K562 (cell line): Measurements from ENCODE around the gene ALDH9A1. TPM values are rescaled to one million over a fixed set of nuclear protein-coding genes. Genes with fewer than 3 reads are reported as not detected.

Source experiments
- ATAC-seq: fragments of 200-7000 bp; cut with Tn5 transposase; 3 replicates; pipeline ENCODE4 v1.9.1; 2020; ENCODE audit warnings: moderate library complexity
- BruUV-seq: library from RNA; stranded (reverse); fragments of 400-500 nt; replicated peaks from 2 replicates; lab custom pipeline; 2021; lab: Mats Ljungman, UMichigan
- CTCF ChIA-PET: fragments of 300-600 bp; formaldehyde crosslinking; extraction: SDS; loops from one replicate; lab custom pipeline; 2021; ENCODE audit warnings: low intra/inter-chr PET ratio; lab: Yijun Ruan, JAX
- POLR2A ChIA-PET: fragments of 300-600, 350-650 bp; sonication (Branson Sonifier 250); formaldehyde crosslinking; extraction: SDS; loops from one replicate; lab custom pipeline; 2021; ENCODE audit warnings: antibody characterized with exemption, inconsistent platforms; lab: Yijun Ruan, JAX
- DNase-seq, 4 experiments: peaks; one replicate each; pipeline versions ENCODE4 v3.0.0 to v3.0.0-alpha.2; 2011 to 2018; ENCODE audit warnings: low spot score in 3 of 4, mixed read lengths in 3 of 4; ENCODE audit errors: extremely low read depth in 1 of 4
- FAIRE-seq: peaks from 2 replicates; lab custom pipeline; 2011; peaks lifted over from hg19 to GRCh38; lab: Jason Lieb, UNC
- H2AFZ ChIP-seq: 2 replicates; pipeline ENCODE4 v1.6.0; 2011; ENCODE audit warnings: low read depth, low read length, control low read depth, inconsistent platforms
- H3K27ac ChIP-seq: fragments of 200-600 bp; 3 replicates; pipeline ENCODE4 v1.8.0; 2011; ENCODE audit warnings: low read depth, mild to moderate bottlenecking, control low read depth, inconsistent platforms, low read length, moderate library complexity, mixed read lengths; ENCODE audit errors: extremely low read depth
- H3K27me3 ChIP-seq, 2 experiments: fragments of 300-600 bp in 1 of 2; 2 replicates in 1 of 2; 3 replicates in 1 of 2; pipeline versions ENCODE4 v1.6.0 to v1.8.0; 2011; ENCODE audit warnings: inconsistent platforms in 2 of 2, low read length in 2 of 2, mild to moderate bottlenecking in 1 of 2, mixed read lengths in 1 of 2, moderate library complexity in 1 of 2; ENCODE audit not compliant: control insufficient read depth in 2 of 2, insufficient read depth in 2 of 2
- H3K36me3 ChIP-seq: fragments of 300-600 bp; 3 replicates; pipeline ENCODE4 v1.8.0; 2011; ENCODE audit warnings: mild to moderate bottlenecking, low read length, inconsistent platforms; ENCODE audit not compliant: control insufficient read depth, insufficient read depth
- H3K4me1 ChIP-seq, 2 experiments: fragments of 200-600 bp in 1 of 2; replicated peaks in 1 of 2; 2 replicates in 1 of 2; 3 replicates in 1 of 2; pipeline versions ENCODE4 v1.5.1 to v1.8.0; 2011; ENCODE audit warnings: inconsistent platforms in 2 of 2, low read length in 2 of 2, mild to moderate bottlenecking in 1 of 2, mixed read lengths in 1 of 2, moderate library complexity in 1 of 2; ENCODE audit not compliant: control insufficient read depth in 2 of 2, insufficient read depth in 2 of 2
- H3K4me2 ChIP-seq: 2 replicates; pipeline ENCODE4 v1.6.1; 2011; ENCODE audit warnings: low read length, control low read depth, inconsistent platforms, mixed read lengths; ENCODE audit not compliant: insufficient read depth
- H3K4me3 ChIP-seq: fragments of 200-600 bp; sonication (generic), shearing (Covaris generic); 2 replicates; pipeline ENCODE4 v1.5.1; 2016; ENCODE audit warnings: control low read depth, inconsistent platforms
- H3K79me2 ChIP-seq: fragments of 200-600 bp; 3 replicates; pipeline ENCODE4 v1.8.0; 2011; ENCODE audit warnings: low read length, inconsistent platforms; ENCODE audit not compliant: control insufficient read depth, insufficient read depth
- H3K9ac ChIP-seq, 2 experiments: 2 replicates each; pipeline versions ENCODE4 v1.6.0 to v1.6.1; 2011; ENCODE audit warnings: low read depth in 2 of 2, low read length in 2 of 2, control low read depth in 1 of 2, inconsistent platforms in 1 of 2, mild to moderate bottlenecking in 1 of 2, mixed read lengths in 1 of 2; ENCODE audit not compliant: insufficient read depth in 1 of 2
- H3K9me1 ChIP-seq: one replicate; pipeline ENCODE4 v1.6.0; 2011; ENCODE audit warnings: inconsistent platforms, mild to moderate bottlenecking, low read length, moderate library complexity; ENCODE audit not compliant: control insufficient read depth, insufficient read depth
- H3K9me3 ChIP-seq: replicated peaks from 2 replicates; pipeline ENCODE4 v1.5.1; 2011; ENCODE audit warnings: low read depth, low read length, inconsistent platforms; ENCODE audit not compliant: control insufficient read depth, insufficient read depth
- H4K20me1 ChIP-seq: replicated peaks from 2 replicates; pipeline ENCODE4 v1.6.1; 2011; ENCODE audit warnings: low read length, inconsistent platforms, mixed read lengths; ENCODE audit not compliant: control insufficient read depth, insufficient read depth
- ADNP ChIP-seq: fragments of 200-800 bp; sonication (Bioruptor generic); IDR thresholded peaks from 2 replicates; pipeline ENCODE4 v1.6.1; 2016; ENCODE audit warnings: missing genetic modification characterization, missing compliant biosample characterization
- ATF2 ChIP-seq: sonication (generic); formaldehyde crosslinking; IDR thresholded peaks from 2 replicates; pipeline ENCODE4 v1.8.1; 2022; ENCODE audit warnings: missing genetic modification reagents
- BCOR ChIP-seq: fragments of 450-650 bp; IDR thresholded peaks from 2 replicates; pipeline ENCODE4 v1.6.1; 2016
- CBX2 ChIP-seq: fragments of 200-600 bp; sonication (generic); IDR thresholded peaks from one replicate; pipeline ENCODE4 v1.6.1; 2012; ENCODE audit warnings: mild to moderate bottlenecking, low read length, inconsistent platforms; ENCODE audit not compliant: insufficient read depth, poor library complexity, severe bottlenecking
- EHMT2 ChIP-seq: fragments of 450-650 bp; IDR thresholded peaks from 2 replicates; pipeline ENCODE4 v1.6.1; 2018; ENCODE audit warnings: antibody characterized with exemption
- ETS2 ChIP-seq: IDR thresholded peaks from 2 replicates; pipeline ENCODE4 v1.6.1; 2016; ENCODE audit warnings: borderline replicate concordance, missing genetic modification characterization, mild to moderate bottlenecking, moderate library complexity, missing compliant biosample characterization; ENCODE audit not compliant: poor library complexity, severe bottlenecking
- HDAC2 ChIP-seq: fragments of 450-650 bp; IDR thresholded peaks from 2 replicates; pipeline ENCODE4 v1.6.1; 2016; ENCODE audit warnings: mild to moderate bottlenecking
- HIVEP1 ChIP-seq: fragments of 250-450 bp; sonication (Bioruptor Pico); IDR thresholded peaks from 2 replicates; pipeline ENCODE4 v1.4.0; 2020; ENCODE audit warnings: mild to moderate bottlenecking
- KDM1A ChIP-seq, 2 experiments: fragments of 450-650 bp; IDR thresholded peaks; 2 replicates each; pipeline ENCODE4 v1.6.1; 2016; ENCODE audit warnings: mild to moderate bottlenecking in 2 of 2
- MCM3 ChIP-seq: fragments of 450-650 bp; IDR thresholded peaks from 2 replicates; pipeline ENCODE4 v1.6.1; 2016
- OTX1 ChIP-seq: fragments of 450-650 bp; formaldehyde crosslinking; IDR thresholded peaks from 2 replicates; pipeline ENCODE4 v1.4.0; 2022; ENCODE audit warnings: mild to moderate bottlenecking
- RBM25 ChIP-seq: fragments of 200-400 bp; formaldehyde crosslinking; IDR thresholded peaks from 2 replicates; pipeline ENCODE4 v1.6.1; 2018; ENCODE audit warnings: low read length, low read depth, moderate library complexity; ENCODE audit not compliant: severe bottlenecking
- RCOR1 ChIP-seq, 2 experiments: IDR thresholded peaks; 2 replicates each; pipeline ENCODE4 v1.6.1; 2012; ENCODE audit warnings: low read depth in 2 of 2, low read length in 2 of 2, borderline replicate concordance in 1 of 2, improper control_type of control experiment in 1 of 2
- SAP30 ChIP-seq: fragments of 200-600 bp; sonication (generic); IDR thresholded peaks from 2 replicates; pipeline ENCODE4 v1.6.1; 2012; ENCODE audit warnings: borderline replicate concordance, low read depth, mild to moderate bottlenecking, moderate library complexity, low read length, control low read depth, inconsistent platforms; ENCODE audit not compliant: insufficient read depth, poor library complexity, severe bottlenecking
- SMARCA5 ChIP-seq: fragments of 450-650 bp; IDR thresholded peaks from 2 replicates; pipeline ENCODE4 v1.6.1; 2016
- ZNF24 ChIP-seq: fragments of 450-650 bp; IDR thresholded peaks from 2 replicates; pipeline ENCODE4 v1.6.1; 2016
- ZNF384 ChIP-seq: IDR thresholded peaks from 2 replicates; pipeline ENCODE4 v1.6.1; 2012; ENCODE audit warnings: low read depth, low read length, improper control_type of control experiment
- WGBS: fragments of 100-300 bp; shearing (Covaris generic); methylation state at CpG from one replicate; pipeline ENCODE4 v1.1.6; 2016; ENCODE audit warnings: low coverage, mixed read lengths; ENCODE audit not compliant: insufficient coverage; ENCODE audit errors: missing lambda C conversion rate; 5-methylcytosine and 5-hydroxymethylcytosine counted together
- in situ Hi-C: fragments of 300-500 bp; cut with MboI; formaldehyde crosslinking; loops from 4 replicates; pipeline ENCODE4 v1.15.0; 2018; ENCODE audit warnings: inconsistent platforms, mixed read lengths
- intact Hi-C: fragments of 100-400 bp; cut with micrococcal nuclease; formaldehyde crosslinking; loops from 2 replicates; pipeline ENCODE4 v1.14.2; 2022
- polyA plus RNA-seq, 8 experiments: library from polyadenylated mRNA; depleted of rRNA in 4 of 8; stranded (reverse) in 5 of 8; unstranded in 3 of 8; fragments of >200 nt; fragmentation: Nextera tagmentation in 2 of 8; fragmentation: Illumina TruSeq in 1 of 8; extraction: Ambion mirVana in 2 of 8; extraction: Trizol in 1 of 8; gene quantifications; 2 replicates each; pipeline versions ENCODE4 v1.2.1 to v1.2.3, GENCODE V29; 2011 to 2014; ENCODE audit warnings: inconsistent platforms in 1 of 8, missing spikeins in 1 of 8
- total RNA-seq, 7 experiments: library from RNA; depleted of rRNA in 6 of 7; stranded (reverse); fragments of >200 nt in 6 of 7; fragmentation: Illumina TruSeq in 2 of 7; extraction: Trizol in 2 of 7; gene quantifications; 2 replicates each; pipeline versions ENCODE4 v1.2.1 to v1.2.3, GENCODE V29; 2011 to 2021; ENCODE audit warnings: low replicate concordance in 1 of 7
- TF ChIP-seq, protein P1 (sequence below): fragments of 250-450 bp; sonication (Bioruptor Pico); IDR thresholded peaks from 2 replicates; pipeline ENCODE4 v1.9.0; 2021; ENCODE audit warnings: mild to moderate bottlenecking, inconsistent platforms
- TF ChIP-seq, protein P2 (sequence below): sonication (generic); formaldehyde crosslinking; IDR thresholded peaks from 2 replicates; pipeline ENCODE4 v1.8.0; 2022; ENCODE audit warnings: missing genetic modification reagents, mild to moderate bottlenecking, borderline replicate concordance

The ALDH9A1 gene
- total and polyA plus RNA-seq, 9 of the 15 experiments (the other 6 are each of a cell fraction or from before 2014, with no cell fraction given) = 26.5 to 54.3 (median 39.2) TPM

GRCh38 chr1:165634154-165634921 is 64.0 kb downstream of the ALDH9A1 start:
- no TSS peak for BruUV-seq
- TF ChIP-seq SAP30 (no peak), RCOR1 (IDR thresholded peaks at IDR 0.05; ENCODE audit: borderline replicate concordance in 1 of 2, low read depth in 2 of 2, low read length in 2 of 2) (peak in 1 of 2 experiments; percentile 34; a peak in 1 of 4 replicates), MCM3 (no peak), OTX1 (0 out of 2 replicates have a peak, but pooled peaks have one; percentile 22), EHMT2 (no peak), HIVEP1 (CRISPR knock-in tag) (no peak), CBX2 (no peak), ETS2 (tag) (no peak), ZNF24 (peak; percentile 88), ATF2 (no peak), ADNP (tag) (0 out of 2 replicates have a peak, but pooled peaks have one; percentile 52), KDM1A (IDR thresholded peaks at IDR 0.05) (peak; percentile 45 to 72), SMARCA5 (peak; percentile 88), BCOR (peak; percentile 92), ZNF384 (no peak), HDAC2 (peak; percentile 67; the same call in 1 of the 2 replicates), RBM25 (peak; percentile 91)
- TF ChIP-seq, protein P1, sequence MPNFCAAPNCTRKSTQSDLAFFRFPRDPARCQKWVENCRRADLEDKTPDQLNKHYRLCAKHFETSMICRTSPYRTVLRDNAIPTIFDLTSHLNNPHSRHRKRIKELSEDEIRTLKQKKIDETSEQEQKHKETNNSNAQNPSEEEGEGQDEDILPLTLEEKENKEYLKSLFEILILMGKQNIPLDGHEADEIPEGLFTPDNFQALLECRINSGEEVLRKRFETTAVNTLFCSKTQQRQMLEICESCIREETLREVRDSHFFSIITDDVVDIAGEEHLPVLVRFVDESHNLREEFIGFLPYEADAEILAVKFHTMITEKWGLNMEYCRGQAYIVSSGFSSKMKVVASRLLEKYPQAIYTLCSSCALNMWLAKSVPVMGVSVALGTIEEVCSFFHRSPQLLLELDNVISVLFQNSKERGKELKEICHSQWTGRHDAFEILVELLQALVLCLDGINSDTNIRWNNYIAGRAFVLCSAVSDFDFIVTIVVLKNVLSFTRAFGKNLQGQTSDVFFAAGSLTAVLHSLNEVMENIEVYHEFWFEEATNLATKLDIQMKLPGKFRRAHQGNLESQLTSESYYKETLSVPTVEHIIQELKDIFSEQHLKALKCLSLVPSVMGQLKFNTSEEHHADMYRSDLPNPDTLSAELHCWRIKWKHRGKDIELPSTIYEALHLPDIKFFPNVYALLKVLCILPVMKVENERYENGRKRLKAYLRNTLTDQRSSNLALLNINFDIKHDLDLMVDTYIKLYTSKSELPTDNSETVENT = no peak
- TF ChIP-seq, protein P2, sequence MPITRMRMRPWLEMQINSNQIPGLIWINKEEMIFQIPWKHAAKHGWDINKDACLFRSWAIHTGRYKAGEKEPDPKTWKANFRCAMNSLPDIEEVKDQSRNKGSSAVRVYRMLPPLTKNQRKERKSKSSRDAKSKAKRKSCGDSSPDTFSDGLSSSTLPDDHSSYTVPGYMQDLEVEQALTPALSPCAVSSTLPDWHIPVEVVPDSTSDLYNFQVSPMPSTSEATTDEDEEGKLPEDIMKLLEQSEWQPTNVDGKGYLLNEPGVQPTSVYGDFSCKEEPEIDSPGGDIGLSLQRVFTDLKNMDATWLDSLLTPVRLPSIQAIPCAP = no peak

More at GRCh38 chr1:165634154-165634921, 64.0 kb downstream of the ALDH9A1 start:
- no peaks in the 10 kb centered on the region for H4K20me1 ChIP-seq
- FAIRE-seq (no peak), ATAC-seq (no peak), DNase-seq (peak in 1 of 4 experiments; percentile 21)
- H2AFZ ChIP-seq = no peak overlapping the region
- H3K79me2 ChIP-seq = peaks cover 26% of the 10 kb centered on the region; the same call in 2 of the 3 replicates
- H3K4me3 ChIP-seq = no peak overlapping the region
- intact Hi-C loops = no loop called here
- H3K36me3 ChIP-seq = peaks cover 2% of the 10 kb centered on the region; the same call in 1 of the 3 replicates
- no peak overlapping the region for H3K27ac ChIP-seq
- 68% methylated on average over 4 of the region's 6 CpGs for WGBS
- no peak overlapping the region for H3K4me2 ChIP-seq
- H3K27me3 ChIP-seq = no peaks in the 10 kb centered on the region
- peaks cover 13 to 18% of the 10 kb centered on the region in 2 experiments; a peak in 4 of 5 replicates for H3K4me1 ChIP-seq
- no peaks in the 10 kb centered on the region for H3K9me1 ChIP-seq
- ChIA-PET CTCF (no interaction called here), POLR2A (no interaction called here)
- in situ Hi-C loops = no loop called here
- no peak overlapping the region for H3K9ac ChIP-seq
- no peaks in the 10 kb centered on the region for H3K9me3 ChIP-seq
